ENCODE measurements around the gene CREB5. TPM values are rescaled to one million over a fixed set of nuclear protein-coding genes. Genes with fewer than 3 reads are reported as not detected.

The CREB5 gene
- total and polyA plus RNA-seq, 2 donors (not counting 3 experiments of a cell fraction or from before 2014, with no cell fraction given), result 19.6 to 28.4 TPM

DNA sequence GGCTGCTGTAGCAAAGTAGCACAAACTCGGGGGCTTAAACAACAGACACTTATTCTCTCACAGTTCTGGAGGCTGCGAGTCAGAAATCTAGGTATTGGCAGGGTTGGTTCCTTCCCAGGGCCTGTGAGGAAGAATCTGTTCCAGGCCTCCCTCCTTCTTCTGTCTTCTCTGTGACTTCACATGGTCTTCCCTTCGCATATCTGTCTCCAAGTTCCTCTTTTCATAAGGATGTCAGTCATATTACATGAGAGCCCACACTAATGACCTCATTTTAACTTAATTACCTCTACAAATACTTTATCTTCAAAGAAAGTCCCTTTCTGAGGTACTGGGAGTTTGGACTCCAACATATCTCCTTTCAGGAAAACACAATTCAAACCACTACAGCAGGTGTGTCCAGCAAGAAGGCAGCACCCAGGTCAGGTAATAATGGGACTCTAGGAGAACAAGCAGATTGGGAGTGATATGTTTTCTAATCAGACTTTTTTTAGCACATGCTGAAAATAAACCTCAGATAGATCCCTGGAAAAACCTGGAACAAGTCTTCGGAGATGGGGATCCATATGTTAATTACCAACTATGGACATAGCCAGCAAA lies 11.7 kb downstream of the CREB5 start:
- ChIA-PET CTCF (no interaction called here), POLR2A (no interaction called here)
- peaks cover 0 to 13% of the 10 kb centered on the region in 2 experiments for H3K27me3 ChIP-seq (ENCODE audit: control insufficient read depth in 2 of 2, insufficient read depth in 2 of 2, low read length in 2 of 2)
- H3K9ac ChIP-seq (replicated peaks; ENCODE audit: extremely low read depth, insufficient read depth, low read length), result no peak overlapping the region
- FAIRE-seq (no peak), DNase-seq (ENCODE audit: low read depth, low spot score) (no peak)
- BruUV-seq (replicated peaks), result no TSS peak
- H3K36me3 ChIP-seq (ENCODE audit: control insufficient read depth in 2 of 2, extremely low read depth in 1 of 2, insufficient read depth in 2 of 2, low read length in 2 of 2), result no peaks in the 10 kb centered on the region
- dilution Hi-C loops (cut with MboI; ENCODE audit: extremely low pct_ligation_motif_present, low sequenced_read_pairs) (no loop called here), intact Hi-C loops (cut with micrococcal nuclease) (no loop called here)
- no peak overlapping the region for H3K27ac ChIP-seq (ENCODE audit: insufficient read depth, low read depth, low read length)
- TF ChIP-seq, protein P1, sequence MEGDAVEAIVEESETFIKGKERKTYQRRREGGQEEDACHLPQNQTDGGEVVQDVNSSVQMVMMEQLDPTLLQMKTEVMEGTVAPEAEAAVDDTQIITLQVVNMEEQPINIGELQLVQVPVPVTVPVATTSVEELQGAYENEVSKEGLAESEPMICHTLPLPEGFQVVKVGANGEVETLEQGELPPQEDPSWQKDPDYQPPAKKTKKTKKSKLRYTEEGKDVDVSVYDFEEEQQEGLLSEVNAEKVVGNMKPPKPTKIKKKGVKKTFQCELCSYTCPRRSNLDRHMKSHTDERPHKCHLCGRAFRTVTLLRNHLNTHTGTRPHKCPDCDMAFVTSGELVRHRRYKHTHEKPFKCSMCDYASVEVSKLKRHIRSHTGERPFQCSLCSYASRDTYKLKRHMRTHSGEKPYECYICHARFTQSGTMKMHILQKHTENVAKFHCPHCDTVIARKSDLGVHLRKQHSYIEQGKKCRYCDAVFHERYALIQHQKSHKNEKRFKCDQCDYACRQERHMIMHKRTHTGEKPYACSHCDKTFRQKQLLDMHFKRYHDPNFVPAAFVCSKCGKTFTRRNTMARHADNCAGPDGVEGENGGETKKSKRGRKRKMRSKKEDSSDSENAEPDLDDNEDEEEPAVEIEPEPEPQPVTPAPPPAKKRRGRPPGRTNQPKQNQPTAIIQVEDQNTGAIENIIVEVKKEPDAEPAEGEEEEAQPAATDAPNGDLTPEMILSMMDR (IDR thresholded peaks at IDR 0.05; ENCODE audit: extremely low read depth in 1 of 2, insufficient read depth in 1 of 2, low read depth in 1 of 2, low read length in 2 of 2), result no peak
- TF ChIP-seq POLR2A (IDR thresholded peaks at IDR 0.05; ENCODE audit: low read depth, low read length), result no peak
- no peak for TF ChIP-seq MYC (IDR thresholded peaks at IDR 0.05; ENCODE audit: low read depth, low read length)
- TF ChIP-seq, protein P2, sequence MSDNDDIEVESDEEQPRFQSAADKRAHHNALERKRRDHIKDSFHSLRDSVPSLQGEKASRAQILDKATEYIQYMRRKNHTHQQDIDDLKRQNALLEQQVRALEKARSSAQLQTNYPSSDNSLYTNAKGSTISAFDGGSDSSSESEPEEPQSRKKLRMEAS (IDR thresholded peaks at IDR 0.05; ENCODE audit: insufficient read depth, insufficient read length), result no peak
- TF ChIP-seq FOS (IDR thresholded peaks at IDR 0.05; ENCODE audit: borderline replicate concordance, insufficient read depth, low read length), result no peak
- no peak for TF ChIP-seq POLR2AphosphoS5 (IDR thresholded peaks at IDR 0.05; ENCODE audit: insufficient read depth, low read depth, low read length)
- TF ChIP-seq JUN (IDR thresholded peaks at IDR 0.05; ENCODE audit: borderline replicate concordance, insufficient read depth, insufficient read length, low read depth), result no peak
- TF ChIP-seq EZH2 (IDR thresholded peaks at IDR 0.05; ENCODE audit: borderline replicate concordance, low read depth, low read length, severe bottlenecking), result no peak
- TF ChIP-seq GATA2 (IDR thresholded peaks at IDR 0.05; ENCODE audit: insufficient read depth, insufficient read length, low read depth, low read length), result no peak
- H4K20me1 ChIP-seq (replicated peaks; ENCODE audit: control insufficient read depth, extremely low read depth, insufficient read depth, low read length), result no peaks in the 10 kb centered on the region
- no peaks in the 10 kb centered on the region for H3K9me3 ChIP-seq (replicated peaks; ENCODE audit: control insufficient read depth, insufficient read depth, low read length)
- H3K4me3 ChIP-seq (replicated peaks in 1 of 3; ENCODE audit: insufficient read depth in 1 of 3, low read depth in 1 of 3, low read length in 3 of 3), result no peak overlapping the region
- no peaks in the 10 kb centered on the region for H3K79me2 ChIP-seq (ENCODE audit: control insufficient read depth, insufficient read depth, low read length)
- no peaks in the 10 kb centered on the region for H3K4me1 ChIP-seq (ENCODE audit: control insufficient read depth, extremely low read depth, insufficient read depth, low read length)
- no peaks in the 10 kb centered on the region for H3K9me1 ChIP-seq (replicated peaks; ENCODE audit: control insufficient read depth, extremely low read depth, insufficient read depth, low read length)
- H2AFZ ChIP-seq (ENCODE audit: low read depth, low read length), result no peak overlapping the region
- H3K4me2 ChIP-seq (ENCODE audit: insufficient read depth, low read length), result no peak overlapping the region

All from endothelial cell of umbilical vein (primary cell).